NCI-H1436 (cell line): ENCODE results near the gene CBX3.
"Not testable (repeated sequence)": the region's sequence is repeated elsewhere in the genome, so short reads cannot be mapped to it uniquely, and the experiment has no call there.

Experiments used
- DNase-seq: peaks from one replicate; lab custom pipeline; 2025; lab: John Stamatoyannopoulos, UW

The CBX3 gene

GRCh38 chr7:26202019-26202990, 760 bp downstream of the CBX3 start:
- DNase-seq: no peak

DNA sequence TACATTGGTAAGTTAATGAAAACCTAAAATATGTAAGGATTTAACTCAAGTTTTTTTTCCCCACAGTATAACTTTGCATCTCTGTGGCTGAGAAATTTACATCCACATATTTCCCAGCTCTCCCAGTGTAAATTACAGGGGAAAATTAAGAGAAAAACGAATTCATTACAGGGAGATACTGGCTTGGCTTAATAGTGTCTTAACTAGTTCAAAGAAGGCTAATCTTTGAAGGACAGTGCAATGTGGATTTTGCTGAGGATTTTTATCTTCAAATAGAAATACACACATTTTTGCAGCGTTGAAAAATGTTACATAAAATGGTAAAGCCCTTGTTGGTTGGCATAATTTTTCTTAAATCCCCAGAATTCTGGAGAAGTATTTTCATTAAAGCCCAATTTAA, 1.5 kb downstream of the CBX3 start:
- no peak for DNase-seq

GRCh38 chr7:26208040-26208439, 6.5 kb downstream of the CBX3 start:
- no peak for DNase-seq

DNA sequence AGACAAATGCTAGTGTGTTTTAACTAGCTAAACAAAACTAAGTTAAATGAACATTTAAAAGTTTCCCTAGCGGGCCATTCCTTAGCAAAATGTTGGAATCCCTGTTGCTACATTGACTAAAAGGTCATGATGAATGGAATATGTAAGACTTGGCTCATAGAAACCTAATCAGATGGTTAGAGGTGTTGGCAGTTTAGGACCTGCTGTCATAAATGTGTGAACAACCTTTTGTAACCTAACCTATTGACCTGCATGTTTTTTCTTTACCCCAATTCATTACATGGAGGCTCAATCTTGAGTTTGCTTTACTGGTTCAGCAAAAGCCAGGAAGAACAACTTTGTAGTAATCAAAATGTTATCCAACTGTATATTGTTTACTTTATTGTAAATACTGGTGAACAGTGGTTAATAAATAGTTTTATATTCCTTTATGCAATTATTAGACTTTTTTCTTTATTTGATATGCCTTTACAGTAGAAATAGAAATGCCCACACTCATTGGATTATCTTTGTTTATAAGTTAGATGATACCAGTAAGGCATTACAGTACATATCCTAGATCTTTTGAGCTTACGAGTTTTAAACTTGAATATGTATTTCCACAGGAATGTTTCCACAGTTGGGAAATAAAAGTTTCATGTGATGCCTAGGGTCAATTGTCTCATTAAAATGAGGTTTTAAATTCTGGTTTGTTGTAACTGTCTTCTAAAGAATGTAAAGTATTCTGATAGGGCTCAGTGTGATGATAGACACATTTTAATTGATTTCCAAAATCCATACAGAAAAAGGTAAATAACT, 11.6 kb downstream of the CBX3 start:
- DNase-seq: no peak

- DNase-seq: no peak
These were observed 12.4 kb downstream of the CBX3 start for GRCh38 chr7:26213807-26214515.

- DNase-seq: no peak
These were observed 14.5 kb downstream of the CBX3 start for GRCh38 chr7:26216049-26216448.

GRCh38 chr7:26224359-26224758, 22.8 kb downstream of the CBX3 start:
- DNase-seq: no peak

DNA sequence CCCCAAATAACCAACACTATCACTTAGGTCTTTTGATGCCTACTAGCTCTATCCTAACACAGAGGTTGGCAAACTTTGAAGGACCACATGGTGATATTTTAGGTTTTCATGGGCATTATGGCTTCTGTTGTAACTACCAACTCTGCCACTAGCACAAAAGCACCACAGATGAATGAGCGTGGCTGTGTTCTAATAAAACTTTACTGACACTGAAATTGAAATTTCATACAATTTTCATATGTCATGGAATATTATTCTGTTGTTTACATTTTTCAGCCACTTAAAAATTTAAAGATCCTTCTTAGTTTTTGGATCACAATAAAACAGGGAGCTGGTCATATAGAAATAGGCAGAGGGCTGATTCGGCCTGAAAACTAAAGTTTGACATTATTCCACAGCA, 26.4 kb downstream of the CBX3 start:
- DNase-seq: no peak

GRCh38 chr7:26233902-26234511, 32.5 kb downstream of the CBX3 start:
- DNase-seq: no peak

GRCh38 chr7:26237035-26237807, 35.7 kb downstream of the CBX3 start:
- DNase-seq: no peak

DNA sequence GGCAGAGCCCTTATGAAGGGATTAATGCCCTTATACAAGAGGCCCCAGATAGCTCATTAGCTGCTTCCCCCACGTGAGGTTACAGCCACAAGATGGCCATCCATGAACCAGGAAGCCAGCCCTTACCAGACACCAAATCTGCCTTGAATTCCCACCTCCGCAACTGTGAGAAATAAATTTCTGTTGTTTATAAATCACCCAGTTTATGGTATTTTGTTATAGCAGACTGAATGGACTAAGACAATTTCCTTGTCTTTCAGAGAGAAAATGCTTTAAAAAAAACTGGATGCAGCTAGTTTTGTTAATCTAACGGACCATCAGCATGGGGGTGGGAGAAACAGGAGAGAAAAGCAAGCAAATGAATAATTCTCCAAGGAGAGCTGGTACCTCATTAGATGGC, 36.5 kb downstream of the CBX3 start:
- no peak for DNase-seq

DNA sequence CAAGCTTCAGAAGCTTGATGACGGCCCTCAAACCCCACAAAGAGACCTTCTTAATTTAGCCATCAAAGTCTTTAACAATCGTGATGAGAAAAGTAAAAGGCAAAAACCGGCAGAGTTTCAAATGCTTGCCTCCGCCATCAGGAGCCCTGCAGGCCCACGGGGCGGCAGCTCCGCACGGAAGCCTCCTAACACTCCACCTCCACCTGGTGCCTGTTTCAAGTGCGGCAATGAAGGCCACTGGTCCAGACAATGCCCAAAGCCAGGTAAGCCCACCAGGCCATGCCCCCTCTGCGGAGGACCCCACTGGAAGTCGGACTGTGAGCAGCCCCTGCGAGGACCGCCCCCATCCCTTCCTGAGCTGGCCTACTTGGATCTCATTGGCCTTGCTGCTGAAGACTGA, 43.6 kb downstream of the CBX3 start:
- no peak for DNase-seq

DNA sequence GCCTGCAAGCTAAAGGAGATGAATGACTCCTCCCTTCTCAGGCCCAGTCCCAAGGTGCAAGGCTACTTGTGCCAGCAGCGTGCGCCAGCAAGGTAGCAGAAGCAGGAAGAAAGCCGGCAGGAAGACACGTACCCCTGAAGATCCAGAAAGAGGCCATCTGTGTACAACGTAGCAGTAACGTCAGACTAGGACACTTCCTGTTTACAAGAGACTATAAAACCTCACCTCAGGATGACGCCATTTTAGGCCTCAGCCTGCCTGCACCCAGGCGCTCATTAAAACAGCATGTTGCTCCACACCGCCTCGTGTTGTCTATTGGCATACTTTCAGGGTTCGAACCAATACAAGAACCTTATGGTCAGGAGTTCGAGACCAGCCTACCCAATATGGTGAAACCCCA, 48.7 kb downstream of the CBX3 start:
- DNase-seq: no peak

GRCh38 chr7:26261866-26262265, 60.3 kb downstream of the CBX3 start:
- DNase-seq: not testable (repeated sequence)
